ENCODE data around the gene PABPN1L. TPM values are rescaled to one million over a fixed set of nuclear protein-coding genes. Genes with fewer than 3 reads are reported as not detected.

PABPN1L gene, protein sequence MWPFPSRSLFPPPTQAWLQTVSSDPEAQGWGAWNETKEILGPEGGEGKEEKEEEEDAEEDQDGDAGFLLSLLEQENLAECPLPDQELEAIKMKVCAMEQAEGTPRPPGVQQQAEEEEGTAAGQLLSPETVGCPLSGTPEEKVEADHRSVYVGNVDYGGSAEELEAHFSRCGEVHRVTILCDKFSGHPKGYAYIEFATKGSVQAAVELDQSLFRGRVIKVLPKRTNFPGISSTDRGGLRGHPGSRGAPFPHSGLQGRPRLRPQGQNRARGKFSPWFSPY
- total RNA-seq = 0.44 and 0.67 TPM in 2 replicates

DNA sequence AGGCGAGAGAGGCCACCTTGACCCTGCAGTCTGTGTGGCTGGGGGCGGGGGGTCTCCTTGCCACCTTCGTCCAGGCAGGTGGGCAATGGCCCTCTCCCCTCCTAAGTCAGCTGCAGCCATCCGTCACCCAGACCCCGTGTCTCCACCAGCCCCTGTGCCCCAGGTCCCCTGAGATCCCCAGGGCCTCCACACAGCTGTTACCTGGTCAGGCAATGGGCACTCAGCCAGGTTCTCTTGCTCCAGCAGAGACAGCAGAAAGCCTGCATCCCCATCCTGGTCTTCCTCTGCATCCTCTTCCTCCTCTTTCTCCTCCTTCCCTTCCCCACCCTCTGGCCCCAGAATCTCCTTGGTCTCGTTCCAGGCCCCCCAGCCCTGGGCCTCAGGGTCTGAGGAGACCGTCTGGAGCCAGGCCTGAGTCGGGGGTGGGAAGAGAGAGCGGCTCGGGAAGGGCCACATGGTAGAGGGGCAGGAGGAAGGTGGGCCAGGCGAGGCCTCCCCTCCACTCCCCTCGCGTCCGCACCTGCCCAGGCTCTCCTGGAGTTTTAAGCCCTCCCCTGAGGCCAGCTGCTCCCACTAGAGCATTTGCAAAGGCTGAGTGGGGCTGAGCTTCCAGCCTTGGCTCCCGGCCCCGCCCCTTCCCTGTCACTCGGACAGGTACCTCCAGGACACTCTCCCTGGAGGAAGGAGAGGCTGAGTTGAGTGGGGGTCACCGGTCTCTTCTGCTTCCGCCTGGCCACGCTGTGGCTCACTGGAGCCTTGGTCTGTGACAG lies at the start of gene PABPN1L:
TSS of gene PABPN1L (minus strand) at position 510 of the 770 bp plus-strand sequence. CDS start at position 456, 54 bp downstream.
- TF ChIP-seq, protein P1, sequence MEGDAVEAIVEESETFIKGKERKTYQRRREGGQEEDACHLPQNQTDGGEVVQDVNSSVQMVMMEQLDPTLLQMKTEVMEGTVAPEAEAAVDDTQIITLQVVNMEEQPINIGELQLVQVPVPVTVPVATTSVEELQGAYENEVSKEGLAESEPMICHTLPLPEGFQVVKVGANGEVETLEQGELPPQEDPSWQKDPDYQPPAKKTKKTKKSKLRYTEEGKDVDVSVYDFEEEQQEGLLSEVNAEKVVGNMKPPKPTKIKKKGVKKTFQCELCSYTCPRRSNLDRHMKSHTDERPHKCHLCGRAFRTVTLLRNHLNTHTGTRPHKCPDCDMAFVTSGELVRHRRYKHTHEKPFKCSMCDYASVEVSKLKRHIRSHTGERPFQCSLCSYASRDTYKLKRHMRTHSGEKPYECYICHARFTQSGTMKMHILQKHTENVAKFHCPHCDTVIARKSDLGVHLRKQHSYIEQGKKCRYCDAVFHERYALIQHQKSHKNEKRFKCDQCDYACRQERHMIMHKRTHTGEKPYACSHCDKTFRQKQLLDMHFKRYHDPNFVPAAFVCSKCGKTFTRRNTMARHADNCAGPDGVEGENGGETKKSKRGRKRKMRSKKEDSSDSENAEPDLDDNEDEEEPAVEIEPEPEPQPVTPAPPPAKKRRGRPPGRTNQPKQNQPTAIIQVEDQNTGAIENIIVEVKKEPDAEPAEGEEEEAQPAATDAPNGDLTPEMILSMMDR (IDR thresholded peaks at IDR 0.05) = no peak
- DNase-seq = no peak
- H3K9me3 Mint-ChIP-seq = no peaks in the 10 kb centered on the region
- no peak for ATAC-seq (ENCODE audit: low read depth)
- H3K4me3 Mint-ChIP-seq = no peak within 1 kb of the TSS
- ChIA-PET POLR2A (no interaction called here), CTCF (no interaction called here)
- peaks cover 6% of the 10 kb centered on the region for H3K36me3 Mint-ChIP-seq (ENCODE audit: low read depth)
- peaks cover 16% of the 10 kb centered on the region for H3K27me3 Mint-ChIP-seq
- no peak within 1 kb of the TSS for H3K27ac Mint-ChIP-seq
- intact Hi-C loops (cut with micrococcal nuclease) = no loop called here
- H3K4me1 Mint-ChIP-seq = peaks cover 10% of the 10 kb centered on the region

DNA sequence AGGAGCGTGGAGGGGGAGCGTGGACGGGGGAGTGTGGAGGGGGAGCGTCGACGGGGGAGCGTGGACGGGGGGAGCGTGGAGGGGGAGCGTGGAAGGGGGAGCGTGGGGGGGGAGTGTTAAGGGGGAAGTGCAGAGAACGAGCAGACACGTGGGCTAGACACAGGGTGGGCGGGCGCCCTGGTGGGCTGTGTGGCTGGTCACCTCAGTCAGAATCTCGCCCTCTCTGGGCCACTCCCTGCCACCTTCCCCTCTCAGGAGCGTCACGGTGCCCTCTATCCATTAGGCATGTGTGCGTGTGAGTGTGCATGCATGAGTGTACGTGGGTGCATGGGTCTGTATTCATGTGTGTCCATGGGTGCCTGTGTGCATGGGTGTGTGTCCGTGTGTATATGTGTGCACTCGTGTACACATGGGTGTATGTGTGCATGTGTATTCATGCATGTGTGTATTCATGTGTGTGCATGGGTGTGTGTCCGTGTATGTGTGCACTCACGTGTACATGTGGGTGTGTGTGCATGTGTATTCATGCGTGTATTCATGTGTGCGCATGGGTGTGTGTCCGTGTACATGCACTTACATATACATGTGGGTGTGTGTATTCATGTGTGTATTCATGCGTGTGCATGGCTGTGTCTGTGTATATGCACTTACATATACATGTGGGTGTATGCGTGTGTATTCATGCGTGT lies 49.3 kb upstream of the PABPN1L start:
- no peaks in the 10 kb centered on the region for H3K9me3 Mint-ChIP-seq
- ATAC-seq (ENCODE audit: low read depth) (no peak), DNase-seq (no peak)
- POLR2A ChIA-PET = no interaction called here
- TF ChIP-seq, protein P1 (IDR thresholded peaks at IDR 0.05) = no peak
- no peak overlapping the region for H3K4me3 Mint-ChIP-seq
- peaks cover 38% of the 10 kb centered on the region for H3K36me3 Mint-ChIP-seq (ENCODE audit: low read depth)
- peaks cover 59% of the 10 kb centered on the region for H3K4me1 Mint-ChIP-seq
- H3K27ac Mint-ChIP-seq = peak overlapping the region; percentile 24
- intact Hi-C loops (cut with micrococcal nuclease) = no loop called here
- H3K27me3 Mint-ChIP-seq = no peaks in the 10 kb centered on the region
- CTCF ChIA-PET = no interaction called here

DNA sequence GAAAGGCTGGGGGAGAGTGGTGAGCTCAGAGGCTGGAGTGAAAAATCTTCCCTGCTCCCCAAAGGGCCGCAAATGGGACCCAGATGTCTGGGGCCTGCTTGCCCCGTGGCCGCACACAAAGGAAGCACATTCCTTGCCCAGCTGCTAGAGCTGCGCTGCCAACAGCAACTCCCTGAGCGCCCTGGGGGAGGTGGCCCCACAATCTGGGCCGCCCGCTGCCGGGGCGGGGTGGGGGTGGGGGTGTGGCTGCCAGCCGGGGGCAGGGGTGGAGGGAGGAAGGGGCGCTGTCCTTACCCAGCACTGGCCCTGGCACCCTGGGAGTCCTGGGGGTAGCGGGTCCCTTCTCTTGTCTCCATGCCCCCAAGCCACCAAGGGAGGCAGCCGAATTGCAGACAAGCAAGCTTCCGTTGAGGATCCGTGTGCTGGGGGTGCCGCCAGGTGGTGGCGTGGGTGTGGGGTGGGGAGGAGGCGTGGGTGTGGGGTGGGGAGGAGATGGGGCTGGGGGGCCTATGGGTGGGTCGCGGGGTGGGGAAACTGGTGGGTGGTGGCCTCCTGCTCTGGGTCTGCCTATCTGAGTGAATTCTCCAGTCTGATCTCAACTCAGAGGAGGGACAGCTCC lies 48.4 kb upstream of the PABPN1L start:
- Mint-ChIP-seq H3K36me3 (ENCODE audit: low read depth) (peaks cover 43% of the 10 kb centered on the region), H3K9me3 (no peaks in the 10 kb centered on the region), H3K4me1 (peaks cover 58% of the 10 kb centered on the region), H3K27me3 (no peaks in the 10 kb centered on the region), H3K27ac (no peak overlapping the region), H3K4me3 (no peak overlapping the region)
- DNase-seq (no peak), ATAC-seq (ENCODE audit: low read depth) (no peak)
- TF ChIP-seq, protein P1 (IDR thresholded peaks at IDR 0.05) = no peak
- POLR2A ChIA-PET = no interaction called here
- CTCF ChIA-PET = interaction anchor here (1.0 kb wide), 1 partner anchor 57 kb away, joined by 3 read pairs; no protein-coding TSS in a partner anchor
- intact Hi-C loops (cut with micrococcal nuclease) = no loop called here

DNA sequence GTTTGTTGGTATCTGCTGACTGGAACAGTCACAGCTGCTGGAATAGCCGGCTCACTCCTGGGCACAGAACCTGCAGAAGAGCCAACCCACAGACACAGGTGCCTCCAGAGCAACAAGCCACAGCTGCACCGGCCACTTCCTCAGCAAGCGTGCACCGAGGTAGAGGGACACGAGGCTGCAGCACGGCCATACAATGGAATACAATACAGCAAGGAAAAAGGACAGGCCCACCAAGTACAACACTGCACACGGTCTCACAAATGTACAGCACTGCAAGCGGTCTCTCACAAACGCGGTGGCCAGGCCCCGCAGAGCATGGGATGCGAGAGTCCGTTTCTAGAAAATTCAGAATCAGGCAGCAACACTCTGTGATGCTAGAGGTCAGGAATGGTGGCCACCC lies 47.4 kb upstream of the PABPN1L start:
- ATAC-seq (ENCODE audit: low read depth) (no peak), DNase-seq (no peak)
- POLR2A ChIA-PET = interaction anchor here (0.6 kb wide), 1 partner anchor 183 kb away, joined by 7 read pairs; no protein-coding TSS in a partner anchor
- Mint-ChIP-seq H3K36me3 (ENCODE audit: low read depth) (peaks cover 39% of the 10 kb centered on the region), H3K4me3 (no peak overlapping the region), H3K27ac (no peak overlapping the region), H3K4me1 (peaks cover 50% of the 10 kb centered on the region), H3K27me3 (no peaks in the 10 kb centered on the region), H3K9me3 (no peaks in the 10 kb centered on the region)
- TF ChIP-seq, protein P1 (IDR thresholded peaks at IDR 0.05) = no peak
- CTCF ChIA-PET = no interaction called here
- intact Hi-C loops (cut with micrococcal nuclease) = no loop called here
